ENCODE results near the gene OXT. TPM values are rescaled to one million over a fixed set of nuclear protein-coding genes. Genes with fewer than 3 reads are reported as not detected.

Gene OXT
- total and polyA plus RNA-seq, 2 donors (not counting 3 experiments of a cell fraction or from before 2014, with no cell fraction given), result not detected

GRCh38 chr20:3081641-3082040 lies 10.2 kb downstream of the OXT start:
- dilution Hi-C loops (cut with MboI; ENCODE audit: extremely low pct_ligation_motif_present, low sequenced_read_pairs), result no loop called here

DNA sequence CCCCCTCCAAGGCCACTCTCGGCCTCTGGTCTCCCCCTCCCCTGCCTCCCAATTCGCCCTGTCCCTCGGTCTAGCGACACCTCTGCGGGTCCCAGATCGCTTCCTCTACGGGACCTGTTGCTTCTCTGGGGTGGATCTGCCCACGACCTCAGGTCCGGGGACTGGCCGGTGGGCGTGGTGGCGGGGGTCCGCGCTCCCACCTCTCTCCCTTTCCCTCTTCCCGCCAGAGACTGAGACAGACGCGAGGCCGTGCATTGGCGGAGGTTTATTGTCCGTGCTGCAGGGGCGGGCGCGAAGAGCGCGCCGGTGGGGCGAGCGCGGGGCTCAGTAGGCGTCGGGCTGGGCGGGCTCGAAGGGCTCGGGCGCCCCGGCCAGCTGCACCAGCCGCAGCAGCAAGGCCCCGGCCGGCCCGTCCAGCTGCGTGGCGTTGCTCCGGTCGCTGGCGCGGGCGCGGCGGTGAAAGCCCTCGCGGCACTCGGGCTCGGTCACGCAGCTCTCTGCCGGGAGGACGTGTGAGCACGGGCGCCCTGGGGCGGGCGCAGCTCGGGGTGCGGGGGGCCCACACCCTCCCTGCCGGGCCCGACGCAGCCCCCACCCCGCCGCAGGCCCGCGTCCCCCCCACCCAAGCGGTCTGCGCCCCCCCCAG lies 11.0 kb downstream of the OXT start:
- H3K4me2 ChIP-seq (ENCODE audit: insufficient read depth, low read length), result no peak overlapping the region
- no TSS peak for BruUV-seq (replicated peaks)
- dilution Hi-C loops (cut with MboI; ENCODE audit: extremely low pct_ligation_motif_present, low sequenced_read_pairs), result no loop called here
- no peak for FAIRE-seq
- H3K9me3 ChIP-seq (replicated peaks; ENCODE audit: control insufficient read depth, insufficient read depth, low read length), result no peaks in the 10 kb centered on the region
- H2AFZ ChIP-seq (ENCODE audit: low read depth, low read length), result peak overlapping the region; percentile 28
- H3K4me1 ChIP-seq (ENCODE audit: control insufficient read depth, extremely low read depth, insufficient read depth, low read length), result peaks cover 2% of the 10 kb centered on the region
- DNase-seq (ENCODE audit: low read depth, low spot score), result no peak
- intact Hi-C loops (cut with micrococcal nuclease), result no loop called here
- H3K79me2 ChIP-seq (ENCODE audit: control insufficient read depth, insufficient read depth, low read length), result no peaks in the 10 kb centered on the region
- CTCF ChIA-PET, result no interaction called here
- peak; percentile 95 for TF ChIP-seq EZH2 (IDR thresholded peaks at IDR 0.05; ENCODE audit: borderline replicate concordance, low read depth, low read length, severe bottlenecking)
- no peak for TF ChIP-seq GATA2 (IDR thresholded peaks at IDR 0.05; ENCODE audit: insufficient read depth, insufficient read length, low read depth, low read length)
- no peaks in the 10 kb centered on the region for H3K36me3 ChIP-seq (ENCODE audit: control insufficient read depth in 2 of 2, extremely low read depth in 1 of 2, insufficient read depth in 2 of 2, low read length in 2 of 2)
- no peak overlapping the region for H3K27ac ChIP-seq (ENCODE audit: insufficient read depth, low read depth, low read length)
- POLR2A ChIA-PET, result no interaction called here
- H3K27me3 ChIP-seq (ENCODE audit: control insufficient read depth in 2 of 2, insufficient read depth in 2 of 2, low read length in 2 of 2), result peaks cover 32 to 47% of the 10 kb centered on the region in 2 experiments
- no peaks in the 10 kb centered on the region for H3K9me1 ChIP-seq (replicated peaks; ENCODE audit: control insufficient read depth, extremely low read depth, insufficient read depth, low read length)
- no peak overlapping the region for H3K4me3 ChIP-seq (replicated peaks in 1 of 3; ENCODE audit: insufficient read depth in 1 of 3, low read depth in 1 of 3, low read length in 3 of 3)
- H4K20me1 ChIP-seq (replicated peaks; ENCODE audit: control insufficient read depth, extremely low read depth, insufficient read depth, low read length), result no peaks in the 10 kb centered on the region
- no peak overlapping the region for H3K9ac ChIP-seq (replicated peaks; ENCODE audit: extremely low read depth, insufficient read depth, low read length)

More at GRCh38 chr20:3081641-3082040, 10.2 kb downstream of the OXT start:
- Histone ChIP-seq H3K27ac (ENCODE audit: insufficient read depth, low read depth, low read length) (no peak overlapping the region), H3K36me3 (ENCODE audit: control insufficient read depth in 2 of 2, extremely low read depth in 1 of 2, insufficient read depth in 2 of 2, low read length in 2 of 2) (no peaks in the 10 kb centered on the region), H3K4me2 (ENCODE audit: insufficient read depth, low read length) (no peak overlapping the region), H4K20me1 (replicated peaks; ENCODE audit: control insufficient read depth, extremely low read depth, insufficient read depth, low read length) (no peaks in the 10 kb centered on the region), H3K27me3 (ENCODE audit: control insufficient read depth in 2 of 2, insufficient read depth in 2 of 2, low read length in 2 of 2) (peaks cover 32 to 47% of the 10 kb centered on the region in 2 experiments), H3K9me1 (replicated peaks; ENCODE audit: control insufficient read depth, extremely low read depth, insufficient read depth, low read length) (no peaks in the 10 kb centered on the region), H3K9ac (replicated peaks; ENCODE audit: extremely low read depth, insufficient read depth, low read length) (no peak overlapping the region), H2AFZ (ENCODE audit: low read depth, low read length) (no peak overlapping the region), H3K4me1 (ENCODE audit: control insufficient read depth, extremely low read depth, insufficient read depth, low read length) (peaks cover 2% of the 10 kb centered on the region), H3K4me3 (replicated peaks in 1 of 3; ENCODE audit: insufficient read depth in 1 of 3, low read depth in 1 of 3, low read length in 3 of 3) (no peak overlapping the region), H3K79me2 (ENCODE audit: control insufficient read depth, insufficient read depth, low read length) (no peaks in the 10 kb centered on the region), H3K9me3 (replicated peaks; ENCODE audit: control insufficient read depth, insufficient read depth, low read length) (no peaks in the 10 kb centered on the region)
- TF ChIP-seq EZH2 (IDR thresholded peaks at IDR 0.05; ENCODE audit: borderline replicate concordance, low read depth, low read length, severe bottlenecking) (peak; percentile 5), FOS (IDR thresholded peaks at IDR 0.05; ENCODE audit: borderline replicate concordance, insufficient read depth, low read length) (no peak), MYC (IDR thresholded peaks at IDR 0.05; ENCODE audit: low read depth, low read length) (no peak), POLR2A (IDR thresholded peaks at IDR 0.05; ENCODE audit: low read depth, low read length) (no peak)
- ChIA-PET POLR2A (no interaction called here), CTCF (no interaction called here)
- intact Hi-C loops (cut with micrococcal nuclease), result no loop called here
- FAIRE-seq, result no peak
- no peak for DNase-seq (ENCODE audit: low read depth, low spot score)
- BruUV-seq (replicated peaks), result no TSS peak

All from endothelial cell of umbilical vein (primary cell).